Muscle of leg (tissue), 16 donors: ENCODE measurements around the gene ARPC3. TPM values are rescaled to one million over a fixed set of nuclear protein-coding genes. Genes with fewer than 3 reads are reported as not detected.
"Not testable (repeated sequence)": the region's sequence is repeated elsewhere in the genome, so short reads cannot be mapped to it uniquely, and the experiment has no call there.

Source experiments
- DNase-seq: peaks from one replicate; pipeline ENCODE4 v3.0.0; 2013
- H3K27ac ChIP-seq: one replicate; pipeline ENCODE4 v1.5.1; 2013; ENCODE audit warnings: mild to moderate bottlenecking, low read length, control low read depth
- H3K27me3 ChIP-seq: one replicate; pipeline ENCODE4 v1.6.1; 2013; ENCODE audit warnings: low read length; ENCODE audit not compliant: control insufficient read depth, insufficient read depth
- H3K36me3 ChIP-seq: one replicate; pipeline ENCODE4 v1.6.1; 2013; ENCODE audit warnings: low read length; ENCODE audit not compliant: control insufficient read depth, insufficient read depth
- H3K4me1 ChIP-seq: one replicate; pipeline ENCODE4 v1.6.1; 2013; ENCODE audit warnings: low read length; ENCODE audit not compliant: control insufficient read depth, insufficient read depth
- H3K4me3 ChIP-seq: one replicate; pipeline ENCODE4 v1.5.1; 2013; ENCODE audit warnings: low read length, control low read depth
- H3K9me3 ChIP-seq: replicated peaks from 2 replicates; pipeline ENCODE4 v1.6.1; 2013; ENCODE audit warnings: low read depth, low read length; ENCODE audit not compliant: control insufficient read depth
- WGBS: methylation state at CpG from one replicate; pipeline ENCODE4 v1.1.5; 2013; ENCODE audit warnings: missing lambda C conversion rate; ENCODE audit not compliant: insufficient coverage; 5-methylcytosine and 5-hydroxymethylcytosine counted together
- long read RNA-seq, 11 donors: transcript quantifications; one replicate each; lab custom pipeline, GENCODE V29; 2026
- polyA plus RNA-seq, 8 donors: library from polyadenylated mRNA; unstranded; fragments of 120-200 nt; gene quantifications; one replicate each; pipeline versions ENCODE4 v1.2.1 to v1.2.3, GENCODE V29; 2013; ENCODE audit warnings: inconsistent platforms in 1 of 8, low replicate concordance in 1 of 8; ENCODE audit not compliant: insufficient read length in 8 of 8, insufficient read depth in 1 of 8
- total RNA-seq: library from RNA; stranded (reverse); fragments of 120-200 nt; gene quantifications from one replicate; pipeline ENCODE4 v1.2.4, GENCODE V29; 2013

ARPC3 gene
- total RNA-seq = 132 TPM
- polyA plus RNA-seq = 100 to 1,000 TPM; 118 to 156 (median 138) TPM
- long read RNA-seq, donor 1, transcript ARPC3-201 (7 exons, 1,014 nt) = major isoform, 30 of 40 reads
- long read RNA-seq, donor 1, partial matches to known transcripts = 10 of 40 reads
- long read RNA-seq, donor 1, other reads (novel, unspliced or antisense) = 0 of 40 reads
- long read RNA-seq, donor 2, transcript ARPC3-201 (7 exons, 1,014 nt) = major isoform, 13 of 13 reads
- long read RNA-seq, donor 2, partial matches to known transcripts = 0 of 13 reads
- long read RNA-seq, donor 2, other reads (novel, unspliced or antisense) = 0 of 13 reads
- long read RNA-seq, donor 3, transcript ARPC3-201 (7 exons, 1,014 nt) = major isoform, 60 of 67 reads
- long read RNA-seq, donor 3, partial matches to known transcripts = 6 of 67 reads
- long read RNA-seq, donor 3, other reads (novel, unspliced or antisense) = 0 of 67 reads
- long read RNA-seq, donor 4, transcript ARPC3-201 (7 exons, 1,014 nt) = major isoform, 48 of 64 reads
- long read RNA-seq, donor 4, partial matches to known transcripts = 15 of 64 reads
- long read RNA-seq, donor 4, other reads (novel, unspliced or antisense) = 0 of 64 reads
- long read RNA-seq, donor 5, transcript ARPC3-201 (7 exons, 1,014 nt) = major isoform, 184 of 281 reads
- long read RNA-seq, donor 5, partial matches to known transcripts = 97 of 281 reads
- long read RNA-seq, donor 5, other reads (novel, unspliced or antisense) = 0 of 281 reads
- long read RNA-seq, donor 6, transcript ARPC3-201 (7 exons, 1,014 nt) = major isoform, 139 of 192 reads
- long read RNA-seq, donor 6, partial matches to known transcripts = 46 of 192 reads
- long read RNA-seq, donor 6, other reads (novel, unspliced or antisense) = 5 of 192 reads
- long read RNA-seq, donor 7, transcript ARPC3-201 (7 exons, 1,014 nt) = major isoform, 83 of 130 reads
- long read RNA-seq, donor 7, partial matches to known transcripts = 44 of 130 reads
- long read RNA-seq, donor 7, other reads (novel, unspliced or antisense) = 0 of 130 reads
- long read RNA-seq, donor 8, transcript ARPC3-201 (7 exons, 1,014 nt) = major isoform, 64 of 87 reads
- long read RNA-seq, donor 8, partial matches to known transcripts = 23 of 87 reads
- long read RNA-seq, donor 8, other reads (novel, unspliced or antisense) = 0 of 87 reads
- long read RNA-seq, donor 9, transcript ARPC3-201 (7 exons, 1,014 nt) = major isoform, 64 of 96 reads
- long read RNA-seq, donor 9, partial matches to known transcripts = 31 of 96 reads
- long read RNA-seq, donor 9, other reads (novel, unspliced or antisense) = 0 of 96 reads
- long read RNA-seq, donor 10, transcript ARPC3-201 (7 exons, 1,014 nt) = major isoform, 96 of 142 reads
- long read RNA-seq, donor 10, partial matches to known transcripts = 44 of 142 reads
- long read RNA-seq, donor 10, other reads (novel, unspliced or antisense) = 0 of 142 reads
- long read RNA-seq, donor 11, transcript ARPC3-201 (7 exons, 1,014 nt) = major isoform, 62 of 85 reads
- long read RNA-seq, donor 11, partial matches to known transcripts = 19 of 85 reads
- long read RNA-seq, donor 11, other reads (novel, unspliced or antisense) = 0 of 85 reads

- H3K4me1 ChIP-seq = peaks cover 6% of the 10 kb centered on the region
- DNase-seq = peak; percentile 98
- peak within 1 kb of the TSS; percentile 74 for H3K4me3 ChIP-seq
- H3K9me3 ChIP-seq = no peaks in the 10 kb centered on the region
- no peaks in the 10 kb centered on the region for H3K27me3 ChIP-seq
- 0% methylated on average over 41 of the region's 51 CpGs for WGBS
- H3K36me3 ChIP-seq = peaks cover 13% of the 10 kb centered on the region
- H3K27ac ChIP-seq = peak within 1 kb of the TSS; percentile 98
Measured at GRCh38 chr12:110449799-110450497, at the start of gene ARPC3. ARPC3 (minus strand) TSS chr12:110450337; CDS start chr12:110450260, 77 bp downstream.

- Histone ChIP-seq H3K4me3 (no peak overlapping the region), H3K27ac (no peak overlapping the region), H3K4me1 (peaks cover 14% of the 10 kb centered on the region), H3K36me3 (peaks cover 8% of the 10 kb centered on the region), H3K9me3 (no peaks in the 10 kb centered on the region), H3K27me3 (no peaks in the 10 kb centered on the region)
- WGBS = no CpG with 5 or more reads among the region's 4 CpGs
- DNase-seq = no peak
Measured at GRCh38 chr12:110498984-110499706, 49.0 kb upstream of the ARPC3 start.

- H3K36me3 ChIP-seq = no peaks in the 10 kb centered on the region
Measured at GRCh38 chr12:110475426-110475825, 25.3 kb upstream of the ARPC3 start.

GRCh38 chr12:110468214-110469048, 18.3 kb upstream of the ARPC3 start, which contains the start of the genes FAM216A and GPN3:
FAM216A (plus strand) TSS chr12:110468845; CDS start chr12:110468876, 31 bp downstream.
GPN3 (minus strand) TSS chr12:110468257; CDS start chr12:110468203, 54 bp downstream.
- H3K9me3 ChIP-seq = no peaks in the 10 kb centered on the region
- under 1% methylated on average over 70 of the region's 78 CpGs for WGBS
- peak within 1 kb of the TSS; percentile 68 for H3K4me3 ChIP-seq
- peaks cover 12% of the 10 kb centered on the region for H3K4me1 ChIP-seq
- H3K36me3 ChIP-seq = peaks cover 18% of the 10 kb centered on the region
- H3K27ac ChIP-seq = peak within 1 kb of the TSS; percentile 98
- peak; percentile 99 for DNase-seq
- H3K27me3 ChIP-seq = no peaks in the 10 kb centered on the region

More at GRCh38 chr12:110475426-110475825, 25.3 kb upstream of the ARPC3 start:
- WGBS = no CpG with 5 or more reads among the region's 7 CpGs
- no peak overlapping the region for H3K27ac ChIP-seq
- no peak for DNase-seq
- no peaks in the 10 kb centered on the region for H3K4me1 ChIP-seq
- H3K27me3 ChIP-seq = no peaks in the 10 kb centered on the region
- H3K9me3 ChIP-seq = no peaks in the 10 kb centered on the region
- H3K4me3 ChIP-seq = no peak overlapping the region

GRCh38 chr12:110467847-110468213, 17.7 kb upstream of the ARPC3 start:
- Histone ChIP-seq H3K4me1 (peaks cover 12% of the 10 kb centered on the region), H3K27ac (peak overlapping the region; percentile 98), H3K9me3 (no peaks in the 10 kb centered on the region), H3K4me3 (peak overlapping the region; percentile 68), H3K36me3 (peaks cover 18% of the 10 kb centered on the region), H3K27me3 (no peaks in the 10 kb centered on the region)
- DNase-seq = no peak
- 0% methylated on average over 11 of the region's 15 CpGs for WGBS

- no peak for DNase-seq
- Histone ChIP-seq H3K9me3 (no peaks in the 10 kb centered on the region), H3K27me3 (no peaks in the 10 kb centered on the region), H3K36me3 (peaks cover 24% of the 10 kb centered on the region), H3K4me1 (peaks cover 12% of the 10 kb centered on the region), H3K4me3 (no peak overlapping the region), H3K27ac (no peak overlapping the region)
- 67% methylated on average over 4 of the region's 5 CpGs for WGBS
Measured at GRCh38 chr12:110466791-110467190, 16.7 kb upstream of the ARPC3 start.

GRCh38 chr12:110465765-110466164, 15.6 kb upstream of the ARPC3 start:
- WGBS = 92% methylated on average over 9 of the region's 11 CpGs
- H3K36me3 ChIP-seq = peaks cover 26% of the 10 kb centered on the region
- DNase-seq, H3K27me3 ChIP-seq, H3K4me3 ChIP-seq, H3K9me3 ChIP-seq, H3K27ac ChIP-seq: not testable (repeated sequence)
- H3K4me1 ChIP-seq = peaks cover 12% of the 10 kb centered on the region

- Histone ChIP-seq H3K27ac (no peak overlapping the region), H3K9me3 (no peaks in the 10 kb centered on the region), H3K4me1 (peaks cover 12% of the 10 kb centered on the region), H3K4me3 (no peak overlapping the region), H3K27me3 (no peaks in the 10 kb centered on the region), H3K36me3 (peaks cover 26% of the 10 kb centered on the region)
- WGBS = 80% methylated on average over 1 of the region's 2 CpGs
- DNase-seq = no peak
Measured at GRCh38 chr12:110465024-110465423, 14.9 kb upstream of the ARPC3 start.
